Adipocyte (in vitro differentiated cells): ENCODE results near the gene FAM163A.

ENCODE experiments used
- DNase-seq: peaks from one replicate; pipeline ENCODE4 v3.0.0-alpha.2; 2015; ENCODE audit warnings: low read depth
- H3K27me3 ChIP-seq: replicated peaks from 2 replicates; pipeline ENCODE4 v1.7.0; 2013; ENCODE audit warnings: mild to moderate bottlenecking, low read length, moderate library complexity; ENCODE audit not compliant: control insufficient read depth, insufficient read depth
- H3K36me3 ChIP-seq: 2 replicates; pipeline ENCODE4 v1.7.0; 2013; ENCODE audit warnings: low read length, mild to moderate bottlenecking, moderate library complexity; ENCODE audit not compliant: control insufficient read depth, insufficient read depth, severe bottlenecking
- H3K4me1 ChIP-seq: 2 replicates; pipeline ENCODE4 v1.7.0; 2013; ENCODE audit warnings: mild to moderate bottlenecking, low read length, moderate library complexity; ENCODE audit not compliant: control insufficient read depth, insufficient read depth
- H3K4me3 ChIP-seq: 2 replicates; pipeline ENCODE4 v1.7.0; 2013; ENCODE audit warnings: mild to moderate bottlenecking, low read length, moderate library complexity
- H3K9ac ChIP-seq: 2 replicates; pipeline ENCODE4 v1.7.0; 2013; ENCODE audit warnings: mild to moderate bottlenecking, low read length, moderate library complexity
- H3K9me3 ChIP-seq: 2 replicates; pipeline ENCODE4 v1.7.0; 2013; ENCODE audit warnings: mild to moderate bottlenecking, low read length, moderate library complexity; ENCODE audit not compliant: control insufficient read depth

FAM163A gene

DNA sequence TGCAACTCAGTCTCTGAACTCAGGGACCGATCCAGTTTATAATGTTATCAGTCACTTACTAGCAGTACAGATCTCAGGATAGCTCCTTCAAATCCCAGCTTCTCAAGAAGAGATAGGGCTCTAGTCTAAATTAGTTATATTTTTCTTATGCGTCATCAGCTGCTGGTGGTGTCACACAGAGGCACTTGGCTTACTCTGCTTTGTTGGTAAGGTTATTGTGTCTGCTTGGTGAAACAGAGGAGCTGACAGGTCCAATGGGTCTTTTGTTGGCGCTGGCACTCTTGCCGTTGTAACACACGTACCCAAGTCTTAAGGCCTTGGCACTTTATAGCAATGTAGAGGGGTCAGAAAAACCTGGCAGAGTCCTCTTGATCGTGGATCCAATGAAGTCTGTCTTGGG lies 122.3 kb downstream of the FAM163A start:
- no peaks in the 10 kb centered on the region for H3K4me1 ChIP-seq
- DNase-seq: no peak

More for the DNA sequence above, 122.3 kb downstream of the FAM163A start:
- H3K36me3 ChIP-seq: peaks cover 64% of the 10 kb centered on the region
- H3K27me3 ChIP-seq: no peaks in the 10 kb centered on the region
- H3K9ac ChIP-seq: no peak overlapping the region
- no peaks in the 10 kb centered on the region for H3K9me3 ChIP-seq
- H3K4me3 ChIP-seq: no peak overlapping the region
